Tibial artery (tissue), 4 donors: Measurements from ENCODE around the gene FBXO38.

ENCODE experiments used
- DNase-seq, 2 donors: peaks; one replicate each; pipeline ENCODE4 v3.0.0-alpha.2; 2019
- H3K27ac ChIP-seq, 2 donors: fragments of 200-600 bp; sonication (generic) in 1 of 2; 1 replicate in 1 of 2; 2 replicates in 1 of 2; pipeline ENCODE4 v1.5.1; 2018 to 2019; ENCODE audit warnings: mild to moderate bottlenecking in 1 of 2
- H3K27me3 ChIP-seq, 2 donors: fragments of 200-600 bp; sonication (generic) in 1 of 2; one replicate each; pipeline versions ENCODE4 v1.5.1 to v1.6.0; 2016 to 2019
- H3K36me3 ChIP-seq, 3 donors: fragments of 200-600 bp; sonication (generic) in 2 of 3; one replicate each; pipeline ENCODE4 v1.5.1; 2016 to 2019; ENCODE audit warnings: mild to moderate bottlenecking in 2 of 3
- H3K4me1 ChIP-seq, 4 donors: fragments of 200-600 bp; sonication (generic) in 2 of 4; 1 replicate in 3 of 4; 2 replicates in 1 of 4; pipeline ENCODE4 v1.5.1; 2016 to 2019
- H3K4me3 ChIP-seq, 2 donors: fragments of 200-600 bp; sonication (generic) in 1 of 2; 1 replicate in 1 of 2; 2 replicates in 1 of 2; pipeline ENCODE4 v1.5.1; 2018 to 2019; ENCODE audit warnings: mild to moderate bottlenecking in 2 of 2
- H3K9me3 ChIP-seq, 3 donors: fragments of 200-600 bp; sonication (generic) in 1 of 3; one replicate each; pipeline ENCODE4 v1.5.1; 2016 to 2019
- CTCF ChIP-seq, 2 experiments: fragments of 200-600 bp in 1 of 2; fragments of 450-650 bp in 1 of 2; IDR thresholded peaks; one replicate each; pipeline ENCODE4 v1.5.1; 2017 to 2019; ENCODE audit warnings: antibody characterized with exemption in 2 of 2, mild to moderate bottlenecking in 1 of 2, moderate library complexity in 1 of 2
- intact Hi-C: fragments of 100-400 bp; cut with DNase I; formaldehyde crosslinking; loops from one replicate; pipeline ENCODE4 v1.15.0; 2023; ENCODE audit warnings: low total_unique reads

The FBXO38 gene

GRCh38 chr5:148491015-148491792 is 107.4 kb downstream of the FBXO38 start:
- H3K27me3 ChIP-seq = no peaks in the 10 kb centered on the region

DNA sequence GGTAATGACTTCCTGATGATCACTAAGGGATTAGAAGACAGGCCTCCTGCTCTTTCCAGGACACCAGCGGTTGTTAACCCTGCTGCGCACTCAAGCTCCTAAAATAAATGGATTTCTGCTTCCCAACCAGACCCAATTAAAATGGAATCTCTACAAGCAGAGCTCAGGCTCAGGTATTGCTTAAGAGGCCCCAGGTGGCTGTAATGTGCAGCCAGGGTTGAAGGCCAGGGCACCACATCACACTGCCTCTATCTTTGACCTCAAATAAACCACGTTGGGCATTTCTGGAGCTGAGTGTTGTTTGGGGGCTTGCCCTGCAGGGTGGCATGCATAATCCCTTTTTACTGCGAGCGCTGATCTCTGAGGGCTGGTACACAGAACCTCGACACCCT is 108.0 kb downstream of the FBXO38 start:
- no peak overlapping the region for H3K4me3 ChIP-seq
- no peaks in the 10 kb centered on the region for H3K27me3 ChIP-seq
- peaks cover 0 to 9% (median 0%) of the 10 kb centered on the region in 4 donors for H3K4me1 ChIP-seq
- no peak overlapping the region for H3K27ac ChIP-seq
- intact Hi-C loops = no loop called here
- no peaks in the 10 kb centered on the region for H3K9me3 ChIP-seq
- TF ChIP-seq CTCF (IDR thresholded peaks at IDR 0.05) = no peak
- DNase-seq = no peak
- no peaks in the 10 kb centered on the region for H3K36me3 ChIP-seq

More at GRCh38 chr5:148491015-148491792, 107.4 kb downstream of the FBXO38 start:
- Histone ChIP-seq H3K27ac (no peak overlapping the region), H3K4me1 (peaks cover 0 to 9% (median 0%) of the 10 kb centered on the region in 4 donors), H3K36me3 (no peaks in the 10 kb centered on the region), H3K4me3 (no peak overlapping the region), H3K9me3 (no peaks in the 10 kb centered on the region)
- DNase-seq = no peak
- TF ChIP-seq CTCF (IDR thresholded peaks at IDR 0.05) = no peak
- intact Hi-C loops = no loop called here

DNA sequence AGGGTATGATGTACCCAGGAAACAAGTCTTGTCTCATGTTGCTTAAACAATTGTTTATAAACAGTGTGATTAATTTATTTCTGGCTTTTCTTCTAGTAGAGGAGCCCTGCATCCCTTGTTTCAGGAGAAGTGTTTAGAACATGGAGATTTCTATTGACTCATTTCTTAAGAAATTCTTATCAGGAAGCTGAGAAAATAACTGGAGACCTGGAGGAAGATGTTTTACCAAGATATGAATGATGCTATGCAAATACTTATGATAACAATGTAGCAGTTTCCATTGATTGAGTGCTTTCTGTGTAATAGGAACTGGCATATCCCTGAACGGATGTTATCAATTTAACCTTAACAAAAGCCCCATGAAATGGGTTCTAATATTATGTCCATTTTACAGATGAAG is 108.6 kb downstream of the FBXO38 start:
- H3K27ac ChIP-seq = no peak overlapping the region
- DNase-seq = no peak
- no peak overlapping the region for H3K4me3 ChIP-seq
- H3K36me3 ChIP-seq = no peaks in the 10 kb centered on the region
- H3K9me3 ChIP-seq = no peaks in the 10 kb centered on the region
- TF ChIP-seq CTCF (IDR thresholded peaks at IDR 0.05) = no peak
- H3K27me3 ChIP-seq = no peaks in the 10 kb centered on the region
- H3K4me1 ChIP-seq = peaks cover 0 to 9% (median 0%) of the 10 kb centered on the region in 4 donors
- intact Hi-C loops = no loop called here
